Ureter (tissue), 1 donor: Measurements from ENCODE around the gene ENOSF1. TPM values are rescaled to one million over a fixed set of nuclear protein-coding genes. Genes with fewer than 3 reads are reported as not detected.

Experiments
- DNase-seq: peaks from one replicate; pipeline ENCODE4 v3.0.0-alpha.2; 2020; ENCODE audit warnings: low spot score
- total RNA-seq: library from RNA; stranded (reverse); gene quantifications from one replicate; pipeline ENCODE4 v1.2.4, GENCODE V29; 2023
- donor health status: DM: yes; HTN: yes; CAD: no.

ENOSF1 gene
- total RNA-seq, 1 donor from 2014 or later: 221 TPM

- DNase-seq: no peak
These were observed 38.7 kb downstream of the ENOSF1 start for GRCh38 chr18:673769-674168.

- no peak for DNase-seq
These were observed 39.1 kb downstream of the ENOSF1 start for GRCh38 chr18:673317-673716.

GRCh38 chr18:671405-671804 is 41.0 kb downstream of the ENOSF1 start:
- no peak for DNase-seq

- no peak for DNase-seq
These were observed 41.9 kb downstream of the ENOSF1 start for GRCh38 chr18:670522-670921.

GRCh38 chr18:669077-669476 is 43.4 kb downstream of the ENOSF1 start:
- DNase-seq: no peak

GRCh38 chr18:668260-668659 is 44.2 kb downstream of the ENOSF1 start:
- DNase-seq: no peak

- no peak for DNase-seq
These were observed 45.8 kb downstream of the ENOSF1 start for GRCh38 chr18:666628-667027.

GRCh38 chr18:666177-666576 is 46.3 kb downstream of the ENOSF1 start:
- DNase-seq: no peak

GRCh38 chr18:662197-662596 is 50.2 kb downstream of the ENOSF1 start:
- no peak for DNase-seq

- DNase-seq: no peak
These were observed 52.8 kb downstream of the ENOSF1 start for GRCh38 chr18:659597-659996.

- no peak for DNase-seq
These were observed 53.4 kb downstream of the ENOSF1 start for GRCh38 chr18:658947-659533.

- DNase-seq: peak; percentile 88
These were observed 54.2 kb downstream of the ENOSF1 start for GRCh38 chr18:658001-658946.

GRCh38 chr18:657311-658000 is 55.0 kb downstream of the ENOSF1 start, which contains the start of gene TYMS:
TSS of gene TYMS (plus strand) at chr18:657653. CDS start at chr18:657743, 90 bp downstream.
- DNase-seq: no peak

GRCh38 chr18:655445-655844 is 57.0 kb downstream of the ENOSF1 start:
- DNase-seq: no peak

- DNase-seq: no peak
These were observed 57.8 kb downstream of the ENOSF1 start for GRCh38 chr18:654601-655000.

GRCh38 chr18:653512-653911 is 58.9 kb downstream of the ENOSF1 start:
- DNase-seq: no peak

- no peak for DNase-seq
These were observed 60.3 kb downstream of the ENOSF1 start for GRCh38 chr18:652131-652530.

GRCh38 chr18:650428-650858 is 62.0 kb downstream of the ENOSF1 start:
- DNase-seq: no peak

GRCh38 chr18:649341-649740 is 63.1 kb downstream of the ENOSF1 start:
- no peak for DNase-seq

- no peak for DNase-seq
These were observed 65.1 kb downstream of the ENOSF1 start for GRCh38 chr18:647304-647703.

GRCh38 chr18:644395-645004 is 67.9 kb downstream of the ENOSF1 start:
- DNase-seq: no peak

GRCh38 chr18:641224-641623 is 71.2 kb downstream of the ENOSF1 start:
- no peak for DNase-seq
